Hepatocyte (in vitro differentiated cells): ENCODE results near the gene ALDH1L1. TPM values are rescaled to one million over a fixed set of nuclear protein-coding genes. Genes with fewer than 3 reads are reported as not detected.

Experiments used
- DNase-seq: peaks from one replicate; pipeline ENCODE4 v3.0.0-alpha.2; 2016; ENCODE audit warnings: low spot score
- H2AFZ ChIP-seq: fragments of 200-600 bp; sonication (generic); 2 replicates; pipeline ENCODE4 v1.6.0; 2016; ENCODE audit warnings: antibody characterized with exemption, mild to moderate bottlenecking
- H3K27ac ChIP-seq: fragments of 200-600 bp; sonication (generic); 2 replicates; pipeline ENCODE4 v1.5.1; 2016; ENCODE audit warnings: mild to moderate bottlenecking
- H3K27me3 ChIP-seq: fragments of 200-600 bp; sonication (generic); 2 replicates; pipeline ENCODE4 v1.6.1; 2016
- H3K36me3 ChIP-seq: fragments of 200-600 bp; sonication (generic); replicated peaks from 2 replicates; pipeline ENCODE4 v1.5.1; 2016; ENCODE audit warnings: low read depth; ENCODE audit not compliant: insufficient read depth
- H3K4me1 ChIP-seq: fragments of 200-600 bp; sonication (generic); 2 replicates; pipeline ENCODE4 v1.5.1; 2016; ENCODE audit warnings: mild to moderate bottlenecking, moderate library complexity; ENCODE audit not compliant: insufficient read depth
- H3K4me2 ChIP-seq: fragments of 200-600 bp; sonication (generic); 2 replicates; pipeline ENCODE4 v1.6.0; 2016
- H3K4me3 ChIP-seq: fragments of 200-600 bp; sonication (generic); 2 replicates; pipeline ENCODE4 v1.5.1; 2016; ENCODE audit warnings: mild to moderate bottlenecking
- H3K79me2 ChIP-seq: fragments of 200-600 bp; sonication (generic); 2 replicates; pipeline ENCODE4 v1.6.0; 2017; ENCODE audit warnings: mild to moderate bottlenecking
- H3K9me2 ChIP-seq: fragments of 200-600 bp; sonication (generic); replicated peaks from 2 replicates; pipeline ENCODE4 v1.6.0; 2017; ENCODE audit warnings: mild to moderate bottlenecking; ENCODE audit not compliant: insufficient read depth
- H3K9me3 ChIP-seq: fragments of 200-600 bp; sonication (generic); 2 replicates; pipeline ENCODE4 v1.5.1; 2016; ENCODE audit warnings: low read depth, mild to moderate bottlenecking
- H4K20me1 ChIP-seq: fragments of 200-600 bp; sonication (generic); 2 replicates; pipeline ENCODE4 v1.6.0; 2016; ENCODE audit warnings: mild to moderate bottlenecking; ENCODE audit not compliant: insufficient read depth, poor library complexity, severe bottlenecking
- CTCF ChIP-seq: fragments of 200-600 bp; sonication (generic); IDR thresholded peaks from 2 replicates; pipeline ENCODE4 v1.5.1; 2016; ENCODE audit warnings: antibody characterized with exemption, mild to moderate bottlenecking; ENCODE audit not compliant: poor library complexity
- EZH2 ChIP-seq: fragments of 200-600 bp; sonication (generic); IDR thresholded peaks from 2 replicates; pipeline ENCODE4 v1.6.1; 2016; ENCODE audit warnings: antibody characterized with exemption, mild to moderate bottlenecking, borderline replicate concordance
- EZH2phosphoT487 ChIP-seq: fragments of 200-600 bp; sonication (generic); IDR thresholded peaks from one replicate; pipeline ENCODE4 v1.6.1; 2018; ENCODE audit warnings: antibody characterized with exemption, mild to moderate bottlenecking, low read depth, moderate library complexity; ENCODE audit not compliant: unreplicated experiment, severe bottlenecking
- WGBS: methylation state at CpG from one replicate; pipeline ENCODE4 v1.1.6; 2016; ENCODE audit warnings: low lambda C conversion rate; ENCODE audit errors: missing lambda C conversion rate; 5-methylcytosine and 5-hydroxymethylcytosine counted together
- polyA plus RNA-seq: library from polyadenylated mRNA; unstranded; fragments of >200 nt; fragmentation: Nextera tagmentation; extraction: Ambion mirVana; gene quantifications from 2 replicates; pipeline ENCODE4 v1.2.1, GENCODE V29; 2016
- total RNA-seq: library from RNA; depleted of rRNA; stranded (reverse); fragments of >200 nt; gene quantifications from 2 replicates; pipeline ENCODE4 v1.2.3, GENCODE V29; 2014

Gene ALDH1L1
- total and polyA plus RNA-seq, 2 experiments from 2014 or later: 15.9 to 22.6 TPM

DNA sequence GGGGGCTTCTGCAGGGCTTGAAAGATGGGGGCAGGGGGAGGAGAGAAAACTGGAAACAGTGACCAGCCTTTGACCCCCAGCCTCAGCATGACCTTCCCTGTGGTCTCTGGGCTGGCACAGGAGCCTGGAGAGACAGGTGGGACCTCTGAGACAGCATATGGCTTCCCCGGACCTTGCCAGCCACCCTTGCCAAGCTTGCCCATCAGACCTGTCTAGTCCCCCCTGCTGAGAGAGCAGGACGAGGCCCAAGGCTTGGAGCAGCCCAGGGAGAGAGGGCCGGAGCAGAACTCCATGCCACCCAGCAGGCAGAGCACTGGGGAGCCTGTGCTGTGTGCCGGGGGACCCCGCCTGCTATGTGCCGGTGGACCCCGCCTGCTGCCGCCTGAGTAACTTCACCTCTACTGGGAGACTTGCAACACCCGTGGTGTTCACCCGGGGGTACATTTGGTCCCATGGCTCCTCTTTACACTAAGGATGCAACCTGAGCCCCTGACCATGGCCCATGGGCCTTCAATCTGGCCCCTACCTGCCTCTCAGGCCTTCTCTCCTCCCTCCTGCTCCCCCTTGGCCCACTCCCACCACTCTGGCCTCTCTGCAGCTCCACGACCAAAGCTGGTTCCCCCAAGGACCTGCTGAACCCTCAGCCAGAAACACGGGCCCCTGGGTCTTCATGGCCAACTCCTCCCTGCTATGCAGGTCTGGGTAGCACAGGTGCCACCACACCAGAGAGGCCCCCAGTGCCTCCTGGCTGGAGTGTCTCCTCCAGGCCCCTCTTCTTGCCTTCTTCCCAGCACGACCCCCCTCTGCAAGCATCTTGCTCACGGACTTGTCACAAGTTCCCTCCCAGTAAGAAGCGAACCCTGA, 75.4 kb downstream of the ALDH1L1 start:
- Histone ChIP-seq H3K4me1 (no peaks in the 10 kb centered on the region), H3K4me3 (no peak overlapping the region), H3K36me3 (no peaks in the 10 kb centered on the region), H3K9me2 (no peaks in the 10 kb centered on the region), H3K27ac (no peak overlapping the region), H4K20me1 (no peaks in the 10 kb centered on the region), H3K9me3 (no peaks in the 10 kb centered on the region), H3K4me2 (no peak overlapping the region), H3K79me2 (no peaks in the 10 kb centered on the region), H2AFZ (no peak overlapping the region), H3K27me3 (no peaks in the 10 kb centered on the region)
- 95% methylated on average over 13 of the region's 15 CpGs for WGBS
- TF ChIP-seq EZH2: no peak
- TF ChIP-seq CTCF: no peak
- no peak for TF ChIP-seq EZH2phosphoT487
- peak; percentile 2 for DNase-seq

GRCh38 chr3:126104028-126104635, 76.3 kb downstream of the ALDH1L1 start:
- no peaks in the 10 kb centered on the region for H3K9me3 ChIP-seq
- H3K4me3 ChIP-seq: no peak overlapping the region
- DNase-seq: peak; percentile 1
- H3K4me1 ChIP-seq: no peaks in the 10 kb centered on the region
- no peaks in the 10 kb centered on the region for H3K36me3 ChIP-seq
- no peak overlapping the region for H3K4me2 ChIP-seq
- H3K27ac ChIP-seq: no peak overlapping the region
- no peaks in the 10 kb centered on the region for H3K79me2 ChIP-seq
- no peaks in the 10 kb centered on the region for H3K27me3 ChIP-seq
- H2AFZ ChIP-seq: no peak overlapping the region
- H3K9me2 ChIP-seq: no peaks in the 10 kb centered on the region
- 85% methylated on average over 7 of the region's 7 CpGs for whole genome bisulfite sequencing
- TF ChIP-seq EZH2: no peak
- no peak for TF ChIP-seq EZH2phosphoT487
- TF ChIP-seq CTCF: no peak
- no peaks in the 10 kb centered on the region for H4K20me1 ChIP-seq

GRCh38 chr3:126103121-126104027, 77.0 kb downstream of the ALDH1L1 start:
- Histone ChIP-seq H2AFZ (no peak overlapping the region), H3K4me3 (no peak overlapping the region), H3K4me1 (no peaks in the 10 kb centered on the region), H3K27ac (no peak overlapping the region), H3K4me2 (no peak overlapping the region), H3K36me3 (no peaks in the 10 kb centered on the region), H4K20me1 (no peaks in the 10 kb centered on the region), H3K27me3 (no peaks in the 10 kb centered on the region), H3K9me2 (no peaks in the 10 kb centered on the region), H3K79me2 (no peaks in the 10 kb centered on the region), H3K9me3 (no peaks in the 10 kb centered on the region)
- TF ChIP-seq CTCF (no peak), EZH2 (no peak), EZH2phosphoT487 (no peak)
- 83% methylated on average over 22 of the region's 22 CpGs for WGBS
- DNase-seq: peak; percentile 5
